ENCODE data around the gene SLC45A1. TPM values are rescaled to one million over a fixed set of nuclear protein-coding genes. Genes with fewer than 3 reads are reported as not detected.

Gene SLC45A1
- total RNA-seq, 1 experiment from 2014 or later, result 0.27 TPM

- no peak for DNase-seq (ENCODE audit: low read depth)
Measured at GRCh38 chr1:8384577-8384976, 66.7 kb downstream of the SLC45A1 start.

DNA sequence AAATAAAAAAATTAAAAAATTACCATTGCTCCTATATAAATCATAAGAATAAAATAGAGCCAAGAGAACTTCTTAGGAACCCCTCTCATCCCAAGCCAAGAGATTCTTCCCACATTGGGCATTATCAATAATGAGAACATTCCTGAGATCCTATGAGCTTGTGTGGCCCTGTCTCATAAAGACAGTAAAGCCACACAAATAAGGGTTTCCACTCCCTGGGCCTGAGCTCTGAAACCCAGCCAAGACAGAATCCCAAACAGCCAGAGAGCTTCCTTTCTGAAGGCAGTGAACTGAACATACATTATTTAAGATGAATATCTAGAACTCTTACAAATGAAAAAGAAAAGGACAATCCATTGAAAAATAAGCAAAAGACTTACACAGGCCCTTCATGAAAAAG lies 68.3 kb downstream of the SLC45A1 start:
- no peak for DNase-seq (ENCODE audit: low read depth)

DNA sequence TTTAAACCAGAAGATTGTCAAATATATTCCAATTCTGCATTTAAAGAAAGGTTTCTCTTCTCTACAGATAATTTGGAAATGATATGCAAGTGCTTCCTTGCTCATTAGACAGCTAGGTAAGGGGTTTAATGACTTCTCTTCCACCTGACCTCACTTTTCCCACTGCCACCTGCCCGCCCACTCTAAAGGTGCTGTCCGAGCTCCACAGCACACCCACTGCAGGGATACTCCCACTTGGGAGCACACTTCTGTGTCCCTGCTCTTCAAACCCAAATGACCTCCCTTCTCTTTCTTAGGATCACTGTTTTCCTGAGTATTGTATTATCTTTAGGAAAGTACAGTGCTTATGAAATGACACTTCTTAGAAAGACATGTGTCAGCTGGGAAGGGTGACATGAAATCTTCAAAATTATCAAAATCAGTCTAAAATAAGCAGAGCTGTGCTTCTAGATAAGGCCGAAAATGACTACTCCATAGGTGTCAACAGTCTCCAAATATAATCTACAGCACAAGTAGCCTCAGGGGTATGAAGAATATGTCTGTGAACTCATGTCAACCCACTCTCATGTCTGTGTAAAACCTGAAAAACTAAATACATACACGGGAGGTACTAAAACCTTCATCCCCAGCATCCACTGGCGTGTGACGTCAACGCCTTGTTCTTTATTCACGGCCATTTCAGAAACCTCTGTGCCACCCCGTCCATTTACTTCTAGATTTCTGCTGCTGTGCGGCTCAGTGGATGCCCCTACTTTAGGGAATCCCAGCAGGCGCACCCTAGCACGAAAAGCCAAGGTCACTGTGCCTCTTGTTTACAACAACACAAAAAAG lies 71.0 kb downstream of the SLC45A1 start:
- DNase-seq (ENCODE audit: low read depth), result no peak

GRCh38 chr1:8389958-8390535 lies 72.1 kb downstream of the SLC45A1 start:
- no peak for DNase-seq (ENCODE audit: low read depth)

DNA sequence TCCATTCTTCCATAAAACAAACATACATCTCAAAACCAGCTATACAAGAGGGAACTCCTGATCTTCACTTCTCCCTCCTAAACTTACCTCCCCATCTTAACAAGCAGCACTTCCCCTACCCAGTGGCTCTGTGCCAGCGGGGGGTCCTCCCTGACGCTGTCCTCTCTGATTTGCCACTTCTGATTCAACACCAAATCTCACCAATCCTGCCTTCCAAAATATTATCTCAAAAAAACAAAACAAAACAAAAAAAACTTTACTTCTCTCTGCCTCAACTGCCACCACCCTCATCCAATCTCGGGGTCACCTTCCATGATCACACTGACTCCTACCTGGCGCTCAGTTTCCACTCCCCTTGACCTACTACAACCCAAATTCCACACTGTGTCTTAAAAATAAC lies 72.8 kb downstream of the SLC45A1 start:
- no peak for DNase-seq (ENCODE audit: low read depth)

GRCh38 chr1:8392522-8392921 lies 74.6 kb downstream of the SLC45A1 start:
- no peak for DNase-seq (ENCODE audit: low read depth)
